HG02981 (cell line): ENCODE data around the gene RAD51B.

ENCODE experiments used
- ATAC-seq: cut with Tn5 transposase; IDR thresholded peaks from one replicate; pipeline ENCODE4 v1.9.1; 2021; ENCODE audit warnings: mild to moderate bottlenecking, moderate library complexity; ENCODE audit not compliant: unreplicated experiment

The RAD51B gene

GRCh38 chr14:68394118-68394763, 574.7 kb downstream of the RAD51B start:
- no peak for ATAC-seq

GRCh38 chr14:68394764-68395143, 575.2 kb downstream of the RAD51B start:
- ATAC-seq, result no peak

GRCh38 chr14:68395604-68396003, 576.0 kb downstream of the RAD51B start:
- no peak for ATAC-seq

GRCh38 chr14:68396461-68396860, 576.9 kb downstream of the RAD51B start:
- ATAC-seq, result no peak

GRCh38 chr14:68397371-68397811, 577.8 kb downstream of the RAD51B start:
- ATAC-seq, result no peak

- no peak for ATAC-seq
These were observed 578.2 kb downstream of the RAD51B start for GRCh38 chr14:68397822-68398221.

GRCh38 chr14:68398370-68398769, 578.8 kb downstream of the RAD51B start:
- ATAC-seq, result no peak

- no peak for ATAC-seq
These were observed 580.4 kb downstream of the RAD51B start for GRCh38 chr14:68399971-68400370.

- no peak for ATAC-seq
These were observed 581.7 kb downstream of the RAD51B start for GRCh38 chr14:68401317-68401716.

- peak; percentile 67 for ATAC-seq
These were observed 582.3 kb downstream of the RAD51B start for GRCh38 chr14:68401855-68402254.

- no peak for ATAC-seq
These were observed 583.0 kb downstream of the RAD51B start for GRCh38 chr14:68402525-68403101.

GRCh38 chr14:68403191-68404145, 583.9 kb downstream of the RAD51B start:
- ATAC-seq, result no peak

- no peak for ATAC-seq
These were observed 584.6 kb downstream of the RAD51B start for GRCh38 chr14:68404146-68404527.

GRCh38 chr14:68404652-68405183, 585.1 kb downstream of the RAD51B start:
- ATAC-seq, result no peak

GRCh38 chr14:68405961-68406360, 586.4 kb downstream of the RAD51B start:
- ATAC-seq, result no peak

- no peak for ATAC-seq
These were observed 587.7 kb downstream of the RAD51B start for GRCh38 chr14:68407285-68407684.

- no peak for ATAC-seq
These were observed 588.2 kb downstream of the RAD51B start for GRCh38 chr14:68407825-68408224.

GRCh38 chr14:68408680-68409079, 589.1 kb downstream of the RAD51B start:
- no peak for ATAC-seq

GRCh38 chr14:68409387-68409786, 589.8 kb downstream of the RAD51B start:
- no peak for ATAC-seq

- ATAC-seq, result no peak
These were observed 593.2 kb downstream of the RAD51B start for GRCh38 chr14:68412505-68413465.
